ENCODE results near the gene ZBTB42.

DNA sequence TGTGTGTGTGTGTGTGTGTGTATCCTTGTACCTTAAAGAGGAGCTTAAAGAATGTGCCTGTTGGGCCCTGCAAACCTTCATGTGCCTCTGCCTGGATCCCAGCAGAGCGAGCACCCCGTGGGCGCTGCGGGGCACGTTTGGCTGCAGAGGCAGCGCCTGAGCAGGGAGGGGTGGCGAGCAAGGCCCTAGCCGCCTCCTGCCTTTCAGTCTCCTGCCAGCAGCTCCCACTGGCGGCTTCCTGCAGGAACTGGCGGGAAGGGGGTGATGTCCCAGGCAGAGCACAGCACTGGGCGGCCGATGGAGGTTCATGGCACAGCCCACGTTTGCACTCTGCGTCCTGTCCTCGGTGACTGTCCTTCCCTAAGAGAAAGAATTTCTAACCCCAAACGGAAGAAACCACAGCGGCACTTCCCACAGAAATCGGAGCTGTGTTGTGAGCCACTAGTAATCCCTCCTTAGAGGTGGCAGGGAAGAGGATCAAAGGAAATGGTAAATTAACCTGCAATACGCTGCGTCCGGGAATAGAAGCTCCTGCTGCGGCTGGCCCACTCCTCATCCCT is 19.8 kb downstream of the ZBTB42 start:
- TF ChIP-seq, protein P1, sequence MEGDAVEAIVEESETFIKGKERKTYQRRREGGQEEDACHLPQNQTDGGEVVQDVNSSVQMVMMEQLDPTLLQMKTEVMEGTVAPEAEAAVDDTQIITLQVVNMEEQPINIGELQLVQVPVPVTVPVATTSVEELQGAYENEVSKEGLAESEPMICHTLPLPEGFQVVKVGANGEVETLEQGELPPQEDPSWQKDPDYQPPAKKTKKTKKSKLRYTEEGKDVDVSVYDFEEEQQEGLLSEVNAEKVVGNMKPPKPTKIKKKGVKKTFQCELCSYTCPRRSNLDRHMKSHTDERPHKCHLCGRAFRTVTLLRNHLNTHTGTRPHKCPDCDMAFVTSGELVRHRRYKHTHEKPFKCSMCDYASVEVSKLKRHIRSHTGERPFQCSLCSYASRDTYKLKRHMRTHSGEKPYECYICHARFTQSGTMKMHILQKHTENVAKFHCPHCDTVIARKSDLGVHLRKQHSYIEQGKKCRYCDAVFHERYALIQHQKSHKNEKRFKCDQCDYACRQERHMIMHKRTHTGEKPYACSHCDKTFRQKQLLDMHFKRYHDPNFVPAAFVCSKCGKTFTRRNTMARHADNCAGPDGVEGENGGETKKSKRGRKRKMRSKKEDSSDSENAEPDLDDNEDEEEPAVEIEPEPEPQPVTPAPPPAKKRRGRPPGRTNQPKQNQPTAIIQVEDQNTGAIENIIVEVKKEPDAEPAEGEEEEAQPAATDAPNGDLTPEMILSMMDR (IDR thresholded peaks at IDR 0.05), result peak; percentile 19 to 58 (median 53)
- TF ChIP-seq POLR2AphosphoS5 (IDR thresholded peaks at IDR 0.05) (peak in 1 of 2 donors; percentile 30), POLR2A (IDR thresholded peaks at IDR 0.05; ENCODE audit: low read depth) (no peak)

Data from esophagus muscularis mucosa (tissue), 3 donors.